CD4-positive, alpha-beta T cell treated with Interleukin-2 at 100 ng/mL for 4 hours (primary cell): Measurements from ENCODE around the gene HIP1R.
"Not testable (repeated sequence)": the region's sequence is repeated elsewhere in the genome, so short reads cannot be mapped to it uniquely, and the experiment has no call there.

ENCODE experiments used
- DNase-seq: peaks from one replicate; pipeline ENCODE4 v3.0.0-alpha.2; 2020; ENCODE audit warnings: low spot score

The HIP1R gene, protein sequence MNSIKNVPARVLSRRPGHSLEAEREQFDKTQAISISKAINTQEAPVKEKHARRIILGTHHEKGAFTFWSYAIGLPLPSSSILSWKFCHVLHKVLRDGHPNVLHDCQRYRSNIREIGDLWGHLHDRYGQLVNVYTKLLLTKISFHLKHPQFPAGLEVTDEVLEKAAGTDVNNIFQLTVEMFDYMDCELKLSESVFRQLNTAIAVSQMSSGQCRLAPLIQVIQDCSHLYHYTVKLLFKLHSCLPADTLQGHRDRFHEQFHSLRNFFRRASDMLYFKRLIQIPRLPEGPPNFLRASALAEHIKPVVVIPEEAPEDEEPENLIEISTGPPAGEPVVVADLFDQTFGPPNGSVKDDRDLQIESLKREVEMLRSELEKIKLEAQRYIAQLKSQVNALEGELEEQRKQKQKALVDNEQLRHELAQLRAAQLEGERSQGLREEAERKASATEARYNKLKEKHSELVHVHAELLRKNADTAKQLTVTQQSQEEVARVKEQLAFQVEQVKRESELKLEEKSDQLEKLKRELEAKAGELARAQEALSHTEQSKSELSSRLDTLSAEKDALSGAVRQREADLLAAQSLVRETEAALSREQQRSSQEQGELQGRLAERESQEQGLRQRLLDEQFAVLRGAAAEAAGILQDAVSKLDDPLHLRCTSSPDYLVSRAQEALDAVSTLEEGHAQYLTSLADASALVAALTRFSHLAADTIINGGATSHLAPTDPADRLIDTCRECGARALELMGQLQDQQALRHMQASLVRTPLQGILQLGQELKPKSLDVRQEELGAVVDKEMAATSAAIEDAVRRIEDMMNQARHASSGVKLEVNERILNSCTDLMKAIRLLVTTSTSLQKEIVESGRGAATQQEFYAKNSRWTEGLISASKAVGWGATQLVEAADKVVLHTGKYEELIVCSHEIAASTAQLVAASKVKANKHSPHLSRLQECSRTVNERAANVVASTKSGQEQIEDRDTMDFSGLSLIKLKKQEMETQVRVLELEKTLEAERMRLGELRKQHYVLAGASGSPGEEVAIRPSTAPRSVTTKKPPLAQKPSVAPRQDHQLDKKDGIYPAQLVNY

DNA sequence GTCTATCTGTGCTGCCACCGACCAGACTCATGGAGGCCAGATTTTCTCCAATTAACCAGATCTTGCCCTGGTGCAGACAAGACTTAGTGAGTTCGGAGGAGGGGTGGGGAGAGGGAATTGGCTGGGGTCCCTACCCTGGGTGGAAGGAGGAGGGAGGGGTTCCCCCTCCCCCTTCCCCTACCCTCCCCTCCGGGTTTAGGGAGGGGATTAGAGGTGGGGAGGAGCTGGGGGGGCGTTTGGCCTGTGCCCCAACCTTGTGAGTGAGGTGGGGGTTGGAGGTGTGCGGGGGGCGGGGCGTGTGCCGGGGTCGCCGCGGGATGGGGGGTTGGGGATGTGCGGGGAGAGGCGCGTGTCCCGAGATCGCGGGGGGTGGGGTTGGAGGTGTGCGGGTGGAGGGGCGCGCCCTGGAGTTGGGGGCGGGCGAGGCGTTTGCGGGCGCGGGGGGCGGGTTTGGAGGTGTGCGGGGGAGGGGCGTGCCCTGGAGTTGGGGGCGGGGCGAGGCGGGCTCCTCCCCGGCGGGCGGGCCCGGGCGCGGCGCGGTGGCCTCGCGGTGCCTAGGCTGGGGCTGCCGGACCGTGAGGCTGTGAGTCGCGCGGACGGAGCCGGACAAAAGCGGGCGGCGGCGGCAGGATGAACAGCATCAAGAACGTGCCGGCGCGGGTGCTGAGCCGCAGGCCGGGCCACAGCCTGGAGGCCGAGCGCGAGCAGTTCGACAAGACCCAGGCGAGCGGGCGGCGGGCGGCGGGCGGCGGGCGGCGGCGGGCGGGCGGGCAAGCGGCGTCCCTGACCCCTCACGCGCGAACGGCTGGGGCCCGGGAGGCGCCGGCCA, at the start of gene HIP1R:
Gene HIP1R (plus strand): TSS at position 537 of the 829 bp plus-strand sequence. CDS start 94 bp downstream, at position 631.
- DNase-seq = peak; percentile 38

DNA sequence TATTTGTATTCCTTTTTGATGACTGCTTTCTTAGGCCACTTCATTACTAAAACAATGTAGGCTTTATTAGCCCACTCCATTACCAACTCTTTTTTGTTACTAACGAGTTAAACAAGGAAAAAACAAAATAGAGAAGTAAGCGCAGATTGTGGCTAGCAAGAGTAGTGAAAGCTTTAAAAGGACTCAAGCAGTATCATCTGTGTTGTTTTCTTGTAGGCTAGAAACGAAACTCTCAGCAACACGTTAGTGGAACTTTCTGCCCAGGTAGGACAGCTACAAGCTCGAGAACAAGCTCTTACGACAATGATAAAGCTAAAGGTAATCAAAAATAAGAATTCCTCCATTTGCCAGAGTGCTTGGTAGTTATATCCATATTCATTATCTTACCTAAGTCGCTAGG, 49.8 kb upstream of the HIP1R start:
- no peak for DNase-seq

DNA sequence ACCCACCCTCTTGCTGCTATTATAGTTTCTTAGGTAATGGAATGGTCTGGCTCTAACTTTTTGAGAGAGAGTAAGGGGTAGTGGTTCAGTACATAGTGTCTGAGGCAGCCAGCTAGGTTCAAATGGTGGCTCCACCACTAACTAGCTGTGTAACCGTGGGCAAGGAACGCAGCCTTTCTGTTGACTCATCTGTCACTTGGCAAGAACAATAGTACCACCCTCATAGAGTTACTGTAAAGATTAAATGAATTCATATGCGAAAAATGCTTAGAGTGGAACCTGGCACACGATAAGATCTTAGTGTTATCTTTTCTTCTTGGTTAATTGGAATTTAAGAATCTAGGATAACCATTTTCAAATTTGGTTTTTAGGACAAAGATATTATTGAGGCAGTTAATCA, 46.9 kb upstream of the HIP1R start:
- DNase-seq = no peak

DNA sequence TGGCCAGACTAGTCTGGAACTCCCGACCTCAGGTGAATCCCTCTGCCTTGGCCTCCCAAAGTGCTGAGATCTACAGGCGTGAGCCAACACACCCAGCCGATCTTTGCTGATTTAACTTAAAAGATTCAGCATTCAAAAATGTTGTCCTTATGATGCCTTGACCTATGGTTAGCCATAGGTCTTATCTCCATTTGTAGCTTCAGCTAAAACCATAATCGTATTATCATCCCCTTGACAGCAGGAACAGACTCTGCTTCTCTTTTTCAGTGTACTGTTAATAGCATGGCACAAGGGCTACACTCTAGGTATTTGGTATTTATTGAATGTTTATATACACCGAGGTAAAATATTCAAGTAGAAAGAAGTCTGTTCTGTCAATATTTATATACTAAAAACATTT, 45.6 kb upstream of the HIP1R start:
- no peak for DNase-seq

DNA sequence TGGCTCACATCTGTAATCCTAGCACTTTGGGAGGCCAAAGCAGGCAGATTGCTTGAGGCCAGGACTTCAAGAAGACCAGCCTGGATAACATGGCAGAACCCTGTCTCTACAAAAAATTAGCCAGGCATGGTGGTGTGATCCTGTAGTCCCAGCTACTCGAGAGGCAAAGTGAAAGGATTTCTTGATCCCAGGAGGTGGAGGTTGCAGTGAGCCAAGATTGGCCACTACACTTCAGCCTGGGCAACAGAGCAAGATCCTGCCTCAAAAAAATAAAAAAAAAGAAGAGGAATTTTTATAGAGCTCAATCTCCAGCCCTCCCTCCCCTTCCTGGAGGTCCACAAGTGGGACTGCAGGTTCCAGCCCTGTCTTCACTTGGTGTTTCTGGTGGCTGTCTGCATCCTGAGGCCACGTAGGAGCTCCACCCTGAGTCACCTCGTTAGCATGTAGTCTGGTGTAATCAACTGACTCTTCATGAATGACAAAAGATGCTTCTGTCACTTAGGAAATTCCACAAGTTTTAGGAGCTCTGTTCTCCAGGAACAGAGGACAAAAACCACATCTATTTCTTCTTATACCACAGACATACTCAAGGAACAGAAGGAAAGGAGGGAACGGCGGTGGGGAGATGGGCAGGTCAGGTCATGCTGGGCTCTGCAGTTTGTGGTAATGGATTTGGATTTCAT, 44.7 kb upstream of the HIP1R start:
- no peak for DNase-seq

DNA sequence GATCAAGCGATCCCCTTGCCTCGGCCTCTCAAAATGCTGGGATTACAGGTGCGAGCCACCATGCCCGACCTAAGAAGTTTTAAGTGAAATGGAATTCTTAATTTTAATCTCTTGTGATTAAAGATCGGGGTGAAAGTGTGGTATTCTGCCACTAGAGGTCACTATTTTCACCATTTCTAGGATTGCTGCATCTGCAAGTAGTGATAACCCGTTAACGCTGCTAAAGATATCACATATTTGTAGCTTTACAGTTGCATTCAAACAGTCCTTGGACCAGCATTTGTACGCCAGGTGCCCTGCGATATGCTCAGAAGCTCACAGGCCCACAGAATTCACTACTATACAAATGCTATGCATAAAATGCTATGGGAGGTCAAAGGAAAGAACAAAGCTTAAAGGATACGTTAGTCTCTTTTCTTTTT, 41.6 kb upstream of the HIP1R start:
- DNase-seq = peak; percentile 69

DNA sequence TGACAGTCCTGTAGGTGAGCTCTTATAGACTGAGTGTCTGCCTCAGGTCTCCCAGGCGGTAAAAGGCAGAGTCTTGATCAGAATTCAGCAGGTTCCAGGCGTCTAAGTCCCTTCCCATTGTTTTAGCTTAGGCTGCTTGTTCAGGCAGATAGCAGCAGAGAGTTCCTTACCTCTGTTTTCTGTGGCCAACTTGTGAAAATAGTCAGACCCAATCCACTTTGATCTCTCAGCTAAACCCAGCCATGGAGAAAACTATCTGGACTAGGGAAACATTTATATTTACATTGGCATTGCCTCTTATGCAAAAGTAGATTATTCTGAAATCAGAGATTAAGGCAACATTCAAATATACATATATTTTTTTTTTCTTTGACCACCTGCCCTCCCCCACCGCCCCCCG, 39.5 kb upstream of the HIP1R start:
- DNase-seq = no peak

DNA sequence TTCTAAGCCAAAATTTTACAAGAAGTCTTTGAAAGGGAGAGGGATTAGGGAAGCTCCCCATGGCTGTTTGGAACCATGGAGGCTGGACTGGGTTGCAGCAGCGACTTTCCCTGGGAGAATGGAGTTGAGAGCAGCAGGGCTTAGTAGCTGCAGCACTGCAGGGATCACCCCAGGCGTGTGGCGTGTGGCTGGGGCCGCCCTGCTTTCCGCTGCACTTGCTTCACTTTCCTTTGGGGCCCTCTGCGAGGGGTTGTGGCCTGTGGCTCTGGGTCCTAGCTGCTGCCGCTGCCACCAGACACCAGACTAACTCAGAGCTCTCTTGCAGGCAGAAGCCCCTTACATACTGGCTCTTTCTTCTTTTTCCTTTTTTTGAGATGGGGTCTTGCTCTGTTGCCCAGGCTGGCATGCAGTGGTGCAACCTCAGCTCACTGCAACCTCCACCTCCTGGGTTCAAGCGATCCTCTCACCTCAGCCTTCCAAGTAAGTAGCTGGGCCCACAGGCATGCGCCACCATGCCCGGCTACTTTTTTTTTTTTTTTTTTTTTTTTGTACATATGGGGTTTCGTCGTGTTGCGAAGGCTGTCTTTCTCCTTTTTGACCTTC, 35.5 kb upstream of the HIP1R start:
- no peak for DNase-seq

DNA sequence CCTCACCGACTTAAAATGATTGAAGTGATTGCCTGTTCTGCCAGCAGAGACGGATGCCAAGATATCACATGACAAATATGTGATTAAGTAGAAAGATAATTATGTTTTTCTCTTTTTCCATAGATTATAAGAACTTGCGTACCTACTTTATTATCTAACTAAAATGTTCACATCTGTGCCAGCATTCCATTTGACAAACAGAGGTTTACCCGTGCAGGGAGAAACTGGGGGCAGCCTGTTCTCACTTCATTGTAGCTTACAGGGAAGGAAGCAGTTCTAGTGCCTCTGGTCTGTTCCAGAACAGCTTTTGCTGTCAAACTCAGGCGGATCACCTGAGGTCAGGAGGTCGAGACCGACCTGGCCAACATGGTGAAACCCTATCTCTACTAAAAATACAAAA, 31.3 kb upstream of the HIP1R start:
- DNase-seq = no peak

DNA sequence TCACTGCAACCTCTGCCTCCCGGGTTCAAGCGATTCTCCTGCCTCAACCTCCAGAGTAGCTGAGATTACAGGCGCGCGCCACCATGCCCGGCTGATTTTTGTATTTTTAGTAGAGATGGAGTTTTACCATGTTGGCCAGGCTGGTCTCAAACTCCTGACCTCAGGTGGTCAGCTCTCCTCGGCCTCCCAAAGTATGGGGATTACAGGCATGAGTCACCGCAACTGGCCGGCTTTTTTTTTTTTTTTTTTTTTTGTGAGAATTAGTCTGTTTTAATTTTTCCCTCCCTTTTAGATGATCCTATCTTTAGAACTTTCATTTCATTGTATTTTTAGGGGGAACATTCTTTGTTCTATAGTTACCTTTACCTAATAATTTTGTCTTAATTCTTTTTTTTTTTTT, 30.3 kb upstream of the HIP1R start:
- DNase-seq = not testable (repeated sequence)

DNA sequence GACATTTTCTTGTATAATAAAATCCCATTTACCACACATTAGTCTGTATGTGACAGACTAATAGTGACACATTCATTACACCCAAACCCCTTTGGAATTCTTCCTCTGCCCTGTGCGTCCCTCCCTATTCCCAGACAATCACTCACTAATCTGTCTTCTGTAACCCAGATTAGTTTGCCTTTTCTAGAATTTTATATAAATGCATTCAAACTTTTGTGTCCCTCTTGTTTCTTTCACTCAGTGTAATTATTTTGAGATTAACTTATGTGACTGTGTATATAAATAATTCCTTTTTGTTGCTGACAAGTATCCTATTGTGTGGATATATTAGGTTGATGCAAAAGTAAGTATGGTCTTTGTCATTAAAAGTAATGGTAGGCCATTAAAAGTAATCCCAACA, 27.6 kb upstream of the HIP1R start:
- no peak for DNase-seq

DNA sequence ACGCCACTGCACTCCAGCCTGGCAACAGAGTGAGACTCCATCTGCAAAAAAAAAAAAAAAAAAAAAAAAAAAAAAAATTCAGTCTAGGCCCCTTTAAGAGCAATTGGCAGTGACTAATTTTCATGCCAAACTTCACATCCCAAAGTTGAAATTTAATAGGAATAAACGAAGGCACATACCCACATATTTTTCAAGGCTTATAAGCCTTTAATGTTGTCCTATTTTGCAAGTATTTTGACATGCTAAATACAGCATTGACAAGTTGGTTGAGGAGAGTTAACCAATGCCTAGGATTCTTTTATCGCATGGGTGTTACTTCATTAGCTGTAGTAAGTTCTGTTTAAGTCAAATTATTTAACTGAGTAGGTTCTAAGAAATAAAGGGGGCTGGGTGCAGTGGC, 23.5 kb upstream of the HIP1R start:
- no peak for DNase-seq

DNA sequence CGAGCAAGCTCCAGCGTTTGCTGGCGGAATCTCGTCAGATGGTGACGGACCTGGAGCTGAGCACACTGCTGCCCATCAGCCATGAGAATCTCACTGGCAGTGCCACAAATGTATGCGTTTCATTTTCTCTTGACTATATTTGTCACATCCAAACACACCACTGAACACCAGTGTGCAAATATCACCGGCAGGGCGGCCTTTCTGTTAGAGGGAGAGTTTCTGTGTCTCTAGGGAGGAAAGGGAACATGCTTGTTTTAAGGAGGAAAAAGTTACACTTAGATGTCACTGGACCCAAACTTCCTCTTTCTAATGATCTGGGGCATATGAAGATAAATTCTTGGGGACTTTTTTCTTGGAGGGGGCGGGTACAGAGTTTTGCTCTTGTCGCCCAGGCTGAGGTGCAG, 21.9 kb upstream of the HIP1R start:
- DNase-seq = no peak

DNA sequence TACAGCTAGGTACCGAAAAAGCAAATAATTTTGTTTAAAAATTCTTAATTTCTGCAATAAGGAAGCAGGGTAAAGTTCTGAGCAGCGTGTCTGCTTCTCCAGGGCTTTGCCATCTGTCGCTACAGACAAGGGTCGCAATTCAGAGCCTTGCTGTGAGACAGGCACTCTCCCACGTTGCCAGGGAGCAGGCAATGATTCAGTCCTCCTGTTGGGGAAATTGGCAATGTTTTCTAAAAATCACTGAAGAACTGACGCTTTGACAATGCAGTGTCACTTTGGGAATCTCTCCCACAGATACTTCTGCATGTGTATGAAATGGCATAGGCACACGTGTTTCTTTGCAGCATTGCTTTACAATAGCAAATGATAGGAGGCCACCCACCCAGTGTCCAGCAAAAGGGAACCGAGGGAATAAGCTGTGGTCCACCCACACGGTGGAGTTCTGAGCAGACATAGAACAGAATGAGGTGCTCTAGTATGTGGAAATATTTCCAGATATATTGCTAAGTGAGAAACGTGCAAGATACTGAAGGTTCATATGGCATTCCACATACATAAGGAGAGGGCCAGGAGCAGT, 16.0 kb upstream of the HIP1R start:
- no peak for DNase-seq

DNA sequence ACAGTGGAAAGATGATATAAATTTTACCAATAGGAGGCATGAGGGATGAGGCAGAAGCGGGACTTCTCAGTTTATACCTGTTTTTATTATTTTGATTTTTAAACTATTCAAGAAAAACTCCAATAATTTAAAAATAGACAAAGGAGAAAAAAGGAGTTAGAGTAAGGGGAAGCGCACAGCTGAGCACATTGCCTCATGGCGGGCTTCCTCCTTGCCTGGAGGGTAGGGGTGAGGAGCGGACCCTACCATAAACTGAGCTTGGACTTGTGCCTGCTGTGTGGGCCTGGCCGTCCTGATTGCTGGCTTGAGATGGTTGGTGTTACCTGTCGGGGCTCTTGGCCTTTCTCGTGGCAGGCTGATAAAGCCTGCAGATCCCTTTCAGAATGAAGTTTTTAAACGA, 15.1 kb upstream of the HIP1R start:
- no peak for DNase-seq

DNA sequence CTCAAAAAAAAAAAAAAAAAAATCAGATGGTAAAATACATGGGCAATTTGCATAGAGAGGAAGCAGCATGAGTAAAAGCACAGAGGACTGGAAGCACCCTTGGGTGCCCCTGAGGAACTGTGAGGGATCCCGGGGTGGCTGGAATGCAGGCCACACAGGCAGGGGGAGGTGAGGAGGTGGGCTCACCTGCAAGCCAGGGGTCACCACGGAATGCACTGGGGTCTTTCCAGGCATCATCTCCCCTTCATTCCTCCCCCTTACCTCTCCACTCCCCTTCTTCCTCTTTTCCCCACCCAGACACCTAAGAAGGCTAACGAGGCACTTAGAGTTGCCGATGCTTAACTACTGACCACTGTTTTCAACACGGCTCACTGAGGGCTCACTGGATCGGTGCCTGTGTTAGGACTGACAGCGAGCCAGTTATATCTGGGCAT, 14.4 kb upstream of the HIP1R start:
- no peak for DNase-seq

DNA sequence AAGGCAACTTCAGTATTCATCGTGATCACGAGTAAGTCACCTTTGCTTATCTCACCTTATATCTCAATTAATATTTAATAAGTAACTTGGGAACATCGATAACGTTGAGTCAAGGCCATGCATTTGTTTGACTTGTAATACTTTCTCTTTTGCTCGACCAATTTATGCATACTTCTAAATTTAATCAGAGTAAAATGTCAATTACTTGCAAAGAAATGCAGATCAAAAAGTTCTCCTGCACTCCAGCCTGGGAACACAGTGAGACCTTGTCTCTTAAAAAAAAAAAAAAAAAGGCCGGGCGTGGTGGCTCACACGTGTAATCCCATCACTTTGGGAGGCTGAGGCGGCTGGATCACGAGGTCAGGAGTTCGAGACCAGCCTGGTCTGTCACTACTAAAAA, 11.8 kb upstream of the HIP1R start:
- DNase-seq = no peak

DNA sequence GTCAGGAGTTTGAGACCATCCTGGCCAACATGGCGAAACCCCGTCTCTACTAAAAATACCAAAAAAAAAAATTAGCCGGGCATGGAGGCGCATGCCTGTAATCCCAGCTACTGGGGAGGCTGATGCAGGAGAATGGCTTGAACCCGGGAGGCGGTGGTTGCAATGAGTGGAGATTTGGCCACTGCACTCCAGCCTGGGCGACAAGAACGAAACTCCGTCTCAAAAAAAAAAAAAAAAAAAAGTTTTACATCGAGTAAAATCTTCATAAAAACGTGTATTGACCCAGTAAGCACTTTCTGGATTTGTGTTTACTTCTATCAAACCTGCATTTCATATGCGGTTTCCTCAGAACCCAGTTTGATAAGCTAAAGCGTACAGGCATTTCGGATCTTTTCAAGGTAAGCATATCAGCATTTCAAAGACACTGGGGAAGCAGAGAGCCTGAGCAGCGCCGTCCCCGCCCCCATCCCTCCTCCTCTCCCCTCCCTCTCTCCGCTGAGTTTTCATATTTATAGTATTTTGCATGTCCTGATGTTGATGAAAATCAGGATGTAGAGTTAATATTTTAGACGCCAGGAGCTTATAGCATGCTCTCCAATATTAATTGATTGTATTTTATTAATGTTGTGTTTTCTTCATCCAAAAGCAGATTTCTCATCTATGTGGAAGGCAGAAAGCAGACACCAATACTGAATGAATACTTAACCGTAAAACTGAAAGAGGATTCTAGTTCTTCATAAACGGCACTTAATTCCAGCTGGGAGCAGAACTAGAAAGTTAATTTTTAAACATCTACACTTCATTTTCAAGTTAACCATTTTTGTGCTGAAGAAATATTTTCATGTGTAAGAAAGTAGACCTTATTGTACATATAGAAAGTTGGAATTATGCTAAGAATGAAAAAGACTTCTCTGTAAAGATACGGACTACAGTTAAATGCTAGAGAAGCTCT, 9.2 kb upstream of the HIP1R start:
- no peak for DNase-seq

DNA sequence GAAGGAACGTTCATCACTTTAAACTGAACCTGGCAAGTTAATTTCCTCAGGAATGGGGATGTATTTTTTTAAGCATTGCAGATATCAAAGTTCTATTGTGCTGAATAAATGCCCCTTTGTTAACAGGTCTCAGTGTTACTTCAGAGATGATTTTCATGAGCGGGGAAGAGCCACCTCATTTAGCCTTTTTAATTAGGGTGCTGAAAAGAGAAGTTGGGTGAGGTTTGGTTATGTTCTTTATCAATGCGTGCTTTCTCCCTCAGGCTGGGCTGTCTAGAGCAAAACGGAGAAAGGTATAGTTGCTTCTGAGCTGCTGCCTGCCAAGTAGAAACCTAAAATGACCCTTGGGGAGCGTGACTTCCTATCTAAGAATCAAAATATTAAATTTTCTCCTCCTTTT, 8.0 kb upstream of the HIP1R start:
- no peak for DNase-seq
